Osteoblast (primary cell): ENCODE results near the gene COL6A3. TPM values are rescaled to one million over a fixed set of nuclear protein-coding genes. Genes with fewer than 3 reads are reported as not detected.

ENCODE experiments used
- DNase-seq: peaks from one replicate; pipeline ENCODE4 v3.0.0; 2011; ENCODE audit warnings: low spot score, mixed read lengths; ENCODE audit not compliant: insufficient read length; ENCODE audit errors: missing footprints
- H2AFZ ChIP-seq: 2 replicates; pipeline ENCODE4 v1.6.0; 2011; ENCODE audit warnings: mild to moderate bottlenecking, low read length
- H3K27ac ChIP-seq: 2 replicates; pipeline ENCODE4 v1.5.1; 2011; ENCODE audit warnings: mild to moderate bottlenecking, low read depth, low read length, moderate library complexity
- H3K27me3 ChIP-seq: 2 replicates; pipeline ENCODE4 v1.6.0; 2012; ENCODE audit warnings: mild to moderate bottlenecking, control low read depth, inconsistent platforms, low read length, moderate library complexity; ENCODE audit not compliant: insufficient read depth
- H3K36me3 ChIP-seq: 2 replicates; pipeline ENCODE4 v1.5.1; 2011; ENCODE audit warnings: mild to moderate bottlenecking, low read length, control low read depth, moderate library complexity; ENCODE audit not compliant: insufficient read depth
- H3K4me1 ChIP-seq: 2 replicates; pipeline ENCODE4 v1.5.1; 2011; ENCODE audit warnings: mild to moderate bottlenecking, low read length, control low read depth, moderate library complexity; ENCODE audit not compliant: insufficient read depth
- H3K4me2 ChIP-seq: 2 replicates; pipeline ENCODE4 v1.6.0; 2011; ENCODE audit warnings: mild to moderate bottlenecking, low read length; ENCODE audit not compliant: insufficient read depth
- H3K4me3 ChIP-seq: fragments of 200-600 bp; sonication (generic); 3 replicates; pipeline ENCODE4 v1.5.1; 2012; ENCODE audit warnings: mild to moderate bottlenecking, low read length, inconsistent platforms; ENCODE audit not compliant: insufficient read depth
- H3K79me2 ChIP-seq: 2 replicates; pipeline ENCODE4 v1.6.0; 2012; ENCODE audit warnings: mild to moderate bottlenecking, low read length, control low read depth, inconsistent platforms; ENCODE audit not compliant: insufficient read depth
- H3K9me3 ChIP-seq: 2 replicates; pipeline ENCODE4 v1.5.1; 2011; ENCODE audit warnings: low read depth, low read length, control low read depth
- H4K20me1 ChIP-seq: 2 replicates; pipeline ENCODE4 v1.6.0; 2012; ENCODE audit warnings: mild to moderate bottlenecking, low read length, control low read depth; ENCODE audit not compliant: insufficient read depth
- CTCF ChIP-seq: IDR thresholded peaks from 2 replicates; pipeline ENCODE4 v1.5.1; 2011; ENCODE audit warnings: mild to moderate bottlenecking, low read depth, low read length, moderate library complexity; ENCODE audit errors: extremely low read depth
- total RNA-seq: library from RNA; depleted of rRNA; stranded (reverse); fragments of >200 nt; gene quantifications from 2 replicates; pipeline ENCODE4 v1.2.3, GENCODE V29; 2012

The COL6A3 gene
- total RNA-seq, 1 donor = 4,017 TPM

- H3K4me3 ChIP-seq = no peak overlapping the region
- no peak for TF ChIP-seq CTCF
- H3K27me3 ChIP-seq = no peaks in the 10 kb centered on the region
- H4K20me1 ChIP-seq = no peaks in the 10 kb centered on the region
- no peaks in the 10 kb centered on the region for H3K9me3 ChIP-seq
- no peak overlapping the region for H2AFZ ChIP-seq
- no peak overlapping the region for H3K27ac ChIP-seq
- H3K79me2 ChIP-seq = no peaks in the 10 kb centered on the region
- H3K36me3 ChIP-seq = no peaks in the 10 kb centered on the region
- H3K4me1 ChIP-seq = peaks cover 34% of the 10 kb centered on the region
- no peak overlapping the region for H3K4me2 ChIP-seq
- no peak for DNase-seq
These were observed 36.1 kb upstream of the COL6A3 start for GRCh38 chr2:237450108-237450507.

- no peak for DNase-seq
These were observed 35.4 kb upstream of the COL6A3 start for GRCh38 chr2:237449193-237449881.

GRCh38 chr2:237448626-237449025 lies 34.7 kb upstream of the COL6A3 start:
- H3K79me2 ChIP-seq = no peaks in the 10 kb centered on the region
- no peak overlapping the region for H2AFZ ChIP-seq
- H3K4me2 ChIP-seq = no peak overlapping the region
- peaks cover 34% of the 10 kb centered on the region for H3K4me1 ChIP-seq
- no peak for TF ChIP-seq CTCF
- H3K9me3 ChIP-seq = no peaks in the 10 kb centered on the region
- DNase-seq = no peak
- H3K27me3 ChIP-seq = no peaks in the 10 kb centered on the region
- no peak overlapping the region for H3K4me3 ChIP-seq
- H4K20me1 ChIP-seq = no peaks in the 10 kb centered on the region
- no peaks in the 10 kb centered on the region for H3K36me3 ChIP-seq
- no peak overlapping the region for H3K27ac ChIP-seq

More at GRCh38 chr2:237449193-237449881, 35.4 kb upstream of the COL6A3 start:
- Histone ChIP-seq H3K27ac (peak overlapping the region; percentile 37), H3K4me2 (peak overlapping the region; percentile 5), H4K20me1 (no peaks in the 10 kb centered on the region), H3K4me1 (peaks cover 34% of the 10 kb centered on the region), H3K27me3 (no peaks in the 10 kb centered on the region), H3K79me2 (no peaks in the 10 kb centered on the region), H2AFZ (peak overlapping the region; percentile 42), H3K4me3 (no peak overlapping the region), H3K36me3 (no peaks in the 10 kb centered on the region), H3K9me3 (no peaks in the 10 kb centered on the region)
- TF ChIP-seq CTCF = no peak

GRCh38 chr2:237448171-237448570 lies 34.2 kb upstream of the COL6A3 start:
- DNase-seq = no peak
- TF ChIP-seq CTCF = no peak
- no peak overlapping the region for H3K4me2 ChIP-seq

More at GRCh38 chr2:237448171-237448570, 34.2 kb upstream of the COL6A3 start:
- H3K27ac ChIP-seq = no peak overlapping the region
- H4K20me1 ChIP-seq = no peaks in the 10 kb centered on the region
- H3K9me3 ChIP-seq = no peaks in the 10 kb centered on the region
- H3K36me3 ChIP-seq = no peaks in the 10 kb centered on the region
- H3K27me3 ChIP-seq = no peaks in the 10 kb centered on the region
- H2AFZ ChIP-seq = no peak overlapping the region
- no peak overlapping the region for H3K4me3 ChIP-seq
- H3K79me2 ChIP-seq = no peaks in the 10 kb centered on the region
- H3K4me1 ChIP-seq = peaks cover 31% of the 10 kb centered on the region
